Measurements from ENCODE around the gene SPIB.
"Not testable (repeated sequence)": the region's sequence is repeated elsewhere in the genome, so short reads cannot be mapped to it uniquely, and the experiment has no call there.

The SPIB gene

GRCh38 chr19:50383852-50384684, 34.7 kb upstream of the SPIB start, which contains the start of gene POLD1:
Gene POLD1, plus strand, starts transcription at chr19:50384347. Its CDS starts 14,505 bp downstream, at chr19:50398852.
- no peak for TF ChIP-seq CTCF (IDR thresholded peaks at IDR 0.05)
- Histone ChIP-seq H3K27ac (peak within 1 kb of the TSS; percentile 81 to 96), H3K4me3 (peak within 1 kb of the TSS; percentile 79)
- DNase-seq (ENCODE audit: low spot score) = peak; percentile 97

DNA sequence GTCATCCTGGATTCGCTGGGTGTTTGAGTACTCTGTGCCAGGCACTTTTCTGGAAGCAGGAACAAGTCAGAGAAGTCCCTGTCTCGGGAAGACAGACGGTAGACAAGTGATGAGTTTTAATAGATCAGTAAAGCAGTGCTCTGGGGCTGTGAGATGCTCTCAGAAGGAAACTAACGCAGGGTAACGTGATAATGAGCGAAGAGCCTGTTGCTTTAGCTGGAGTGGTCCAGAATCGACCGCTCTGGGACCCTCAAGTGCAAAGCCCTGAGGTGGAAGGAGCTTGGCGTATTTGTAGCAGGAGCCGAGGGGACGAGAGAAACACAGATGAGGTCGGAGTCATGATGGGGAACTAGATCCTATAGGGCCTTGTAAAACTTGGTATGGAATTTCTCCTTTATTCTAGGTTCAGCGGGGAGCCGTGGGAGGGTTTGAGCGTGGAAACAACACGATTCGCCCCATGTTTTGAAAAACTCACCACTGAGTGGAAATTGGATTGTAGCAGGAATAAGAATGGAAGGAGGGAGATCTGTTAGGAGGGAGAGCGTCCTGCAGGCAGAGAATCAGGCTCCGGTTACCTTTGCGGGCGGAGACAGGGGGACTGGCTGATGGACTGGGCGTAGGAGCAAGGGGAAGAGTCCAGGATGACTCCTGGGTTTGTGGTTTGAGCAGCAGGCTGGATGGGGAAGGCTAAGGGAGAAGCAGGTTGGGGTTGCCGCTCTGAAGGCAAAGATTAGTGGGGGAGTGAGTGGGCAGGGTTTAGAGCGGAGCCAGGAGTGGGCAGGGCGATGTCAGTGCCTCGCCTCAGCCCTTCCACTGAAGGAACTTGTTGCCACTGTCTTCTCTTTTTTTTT, 33.8 kb upstream of the SPIB start:
- H3K4me3 ChIP-seq = peak overlapping the region; percentile 79
- TF ChIP-seq CTCF (IDR thresholded peaks at IDR 0.05) = no peak
- H3K27ac ChIP-seq = peak overlapping the region; percentile 81 to 96
- no peak for DNase-seq (ENCODE audit: low spot score)

DNA sequence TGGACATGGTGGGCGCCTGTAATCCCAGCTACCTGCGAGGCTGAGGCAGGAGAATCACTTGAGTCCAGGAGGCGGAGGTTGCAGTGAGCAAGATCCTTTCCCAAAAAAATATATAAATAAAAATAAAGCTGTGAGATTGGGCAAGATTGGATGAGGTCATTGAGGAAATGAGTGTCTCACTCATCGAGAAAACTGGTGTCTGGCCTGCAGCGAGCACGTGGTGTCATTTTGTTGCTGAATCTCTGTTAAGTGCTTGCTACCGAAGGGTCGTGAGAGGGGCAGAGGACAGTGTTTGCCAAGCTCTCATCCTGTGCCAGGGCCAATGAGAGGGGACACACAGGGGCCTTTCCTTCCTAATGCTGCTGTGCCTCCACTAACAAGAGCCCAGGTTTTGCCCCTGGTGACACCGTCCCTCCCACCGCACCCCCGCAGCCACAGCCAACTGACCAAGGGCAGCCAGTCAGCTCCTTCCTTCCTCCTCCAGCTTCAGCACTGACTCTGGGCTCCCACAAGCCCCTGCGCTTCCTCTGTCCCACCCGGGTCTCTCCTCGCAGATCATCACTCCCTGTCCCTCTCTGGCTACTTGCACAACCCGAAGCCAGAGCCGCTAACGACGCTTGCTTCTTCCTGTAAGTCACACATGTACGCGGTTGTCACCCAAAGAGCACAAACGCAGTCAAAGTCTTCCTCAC, 31.4 kb upstream of the SPIB start:
- Histone ChIP-seq H3K27ac (no peak overlapping the region), H3K4me3 (no peak overlapping the region)
- TF ChIP-seq CTCF (IDR thresholded peaks at IDR 0.05) = no peak
- DNase-seq (ENCODE audit: low spot score) = no peak

- H3K27ac ChIP-seq = no peak overlapping the region
- no peak for TF ChIP-seq CTCF (IDR thresholded peaks at IDR 0.05)
- no peak for DNase-seq (ENCODE audit: low spot score)
- no peak overlapping the region for H3K4me3 ChIP-seq
Measured at GRCh38 chr19:50387868-50388245, 30.9 kb upstream of the SPIB start.

DNA sequence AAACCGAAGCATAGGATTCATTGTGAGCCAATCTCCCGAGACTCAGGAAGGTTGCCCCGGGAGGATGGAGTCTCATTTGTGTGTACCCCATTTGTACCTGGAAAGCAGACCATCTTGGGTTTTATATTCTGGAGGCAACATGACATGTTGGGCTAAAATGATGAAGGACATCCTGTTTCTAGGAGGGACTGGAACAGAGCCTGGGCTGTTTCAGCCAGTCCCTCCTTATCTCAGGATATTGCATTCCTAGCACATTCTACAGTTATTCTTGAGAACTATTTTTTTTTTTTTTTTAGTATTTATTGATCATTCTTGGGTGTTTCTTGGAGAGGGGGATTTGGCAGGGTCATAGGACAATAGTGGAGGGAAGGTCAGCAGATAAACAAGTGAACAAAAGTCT, 28.4 kb upstream of the SPIB start:
- DNase-seq (ENCODE audit: low spot score); H3K4me3 ChIP-seq; H3K27ac ChIP-seq: not testable (repeated sequence)

DNA sequence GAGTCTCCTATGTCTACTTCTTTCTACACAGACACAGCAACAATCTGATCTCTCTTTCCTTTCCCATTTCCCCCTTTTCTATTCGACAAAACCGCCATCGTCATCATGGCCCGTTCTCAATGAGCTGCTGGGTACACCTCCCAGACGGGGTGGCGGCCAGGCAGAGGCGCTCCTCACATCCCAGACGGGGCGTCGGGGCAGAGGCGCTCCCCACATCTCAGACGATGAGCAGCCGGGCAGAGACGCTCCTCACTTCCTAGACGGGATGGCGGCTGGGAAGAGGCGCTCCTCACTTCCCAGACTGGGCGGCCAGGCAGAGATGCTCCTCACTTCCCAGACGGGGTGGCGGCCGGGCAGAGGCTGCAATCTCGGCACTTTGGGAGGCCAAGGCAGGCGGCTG, 27.8 kb upstream of the SPIB start:
- not testable (repeated sequence) for DNase-seq (ENCODE audit: low spot score)

GRCh38 chr19:50392759-50393158, 26.0 kb upstream of the SPIB start:
- Histone ChIP-seq H3K4me3 (no peak overlapping the region), H3K27ac (no peak overlapping the region)
- no peak for TF ChIP-seq CTCF (IDR thresholded peaks at IDR 0.05)
- DNase-seq (ENCODE audit: low spot score) = no peak

More for the DNA sequence above, 27.8 kb upstream of the SPIB start:
- H3K4me3 ChIP-seq, H3K27ac ChIP-seq: not testable (repeated sequence)
